GM19455 (cell line): Measurements from ENCODE around the gene ACSF3.

Experiments
- ATAC-seq: cut with Tn5 transposase; IDR thresholded peaks from one replicate; pipeline ENCODE4 v1.9.1; 2021; ENCODE audit not compliant: unreplicated experiment

Gene ACSF3

GRCh38 chr16:89093602-89094251 is at the start of gene ACSF3:
TSS of gene ACSF3 (plus strand) at chr16:89093852. CDS start at chr16:89100682, 6,830 bp downstream.
- no peak for ATAC-seq

GRCh38 chr16:89044418-89045180 is 49.1 kb upstream of the ACSF3 start:
- no peak for ATAC-seq

- ATAC-seq: no peak
Observed at GRCh38 chr16:89045181-89045815, 48.4 kb upstream of the ACSF3 start.

- no peak for ATAC-seq
Observed at GRCh38 chr16:89045881-89046280, 47.8 kb upstream of the ACSF3 start.

- no peak for ATAC-seq
Observed at GRCh38 chr16:89046491-89046890, 47.2 kb upstream of the ACSF3 start.

GRCh38 chr16:89047331-89048089 is 46.1 kb upstream of the ACSF3 start:
- ATAC-seq: no peak

GRCh38 chr16:89048090-89048725 is 45.4 kb upstream of the ACSF3 start:
- no peak for ATAC-seq

- no peak for ATAC-seq
Observed at GRCh38 chr16:89048871-89049422, 44.7 kb upstream of the ACSF3 start.

GRCh38 chr16:89049484-89050118 is 44.1 kb upstream of the ACSF3 start:
- no peak for ATAC-seq

- ATAC-seq: no peak
Observed at GRCh38 chr16:89050119-89050867, 43.4 kb upstream of the ACSF3 start.

- ATAC-seq: no peak
Observed at GRCh38 chr16:89050868-89051311, 42.8 kb upstream of the ACSF3 start.

- ATAC-seq: no peak
Observed at GRCh38 chr16:89051521-89052166, 42.0 kb upstream of the ACSF3 start.

- ATAC-seq: no peak
Observed at GRCh38 chr16:89052191-89052889, 41.3 kb upstream of the ACSF3 start.

- no peak for ATAC-seq
Observed at GRCh38 chr16:89052890-89053724, 40.5 kb upstream of the ACSF3 start.

- no peak for ATAC-seq
Observed at GRCh38 chr16:89053725-89054029, 40.0 kb upstream of the ACSF3 start.

- no peak for ATAC-seq
Observed at GRCh38 chr16:89054261-89054661, 39.4 kb upstream of the ACSF3 start.

- ATAC-seq: no peak
Observed at GRCh38 chr16:89054714-89055113, 38.9 kb upstream of the ACSF3 start.
